Keratinocyte (primary cell): Measurements from ENCODE around the gene COL4A4.

Experiments
- CTCF ChIP-seq, 3 experiments: IDR thresholded peaks in 1 of 3; conservative IDR thresholded peaks in 1 of 3; optimal IDR thresholded peaks in 1 of 3; 2 replicates in 2 of 3; 3 replicates in 1 of 3; pipeline versions ENCODE3 to v1.5.1; 2011; ENCODE audit warnings: low read length in 3 of 3, mild to moderate bottlenecking in 3 of 3, moderate library complexity in 2 of 3, control low read depth in 1 of 3, inconsistent platforms in 1 of 3; ENCODE audit not compliant: insufficient read depth in 2 of 3; ENCODE audit errors: extremely low read depth in 1 of 3
- EZH2 ChIP-seq: IDR thresholded peaks from one replicate; pipeline ENCODE4 v1.6.1; 2012; ENCODE audit warnings: inconsistent platforms, mild to moderate bottlenecking, low read length, moderate library complexity

- TF ChIP-seq CTCF (optimal IDR thresholded peaks at IDR 0.05 in 1 of 3, IDR thresholded peaks at IDR 0.05 in 1 of 3, conservative IDR thresholded peaks at IDR 0.05 in 1 of 3; ENCODE audit: extremely low read depth in 1 of 3, insufficient read depth in 2 of 3, low read length in 3 of 3), result no peak
- no peak for TF ChIP-seq EZH2
These were observed 178.4 kb downstream of the COL4A4 start for GRCh38 chr2:226985583-226985946.
